SU-DHL-6 (cell line): Measurements from ENCODE around the gene C15orf40.

ENCODE experiments used
- H2AFZ ChIP-seq: fragments of 200-600 bp; sonication (generic); 2 replicates; pipeline ENCODE4 v1.6.1; 2014; ENCODE audit warnings: low read depth, mild to moderate bottlenecking, moderate library complexity, mixed read lengths, antibody characterized with exemption, low read length; ENCODE audit not compliant: severe bottlenecking
- H3F3A ChIP-seq: fragments of 200-600 bp; shearing (Covaris generic); 2 replicates; pipeline ENCODE4 v1.6.0; 2016; ENCODE audit warnings: antibody characterized with exemption, mild to moderate bottlenecking; ENCODE audit not compliant: insufficient read depth
- H3K27ac ChIP-seq: fragments of 200-600 bp; sonication (generic); 2 replicates; pipeline ENCODE4 v1.5.1; 2016; ENCODE audit warnings: low read depth, mild to moderate bottlenecking, low read length, moderate library complexity, mixed read lengths
- H3K27me3 ChIP-seq: fragments of 200-600 bp; sonication (generic), shearing (Covaris generic); 2 replicates; pipeline ENCODE4 v1.6.0; 2014; ENCODE audit warnings: mild to moderate bottlenecking, low read length
- H3K36me3 ChIP-seq: fragments of 200-600 bp; sonication (generic); 2 replicates; pipeline ENCODE4 v1.6.1; 2014; ENCODE audit warnings: mild to moderate bottlenecking, low read length, mixed read lengths
- H3K4me2 ChIP-seq: fragments of 300-600, 200-600 bp; shearing (Covaris generic), sonication (generic); 2 replicates; pipeline ENCODE4 v1.6.0; 2014; ENCODE audit warnings: low read length, low read depth, mild to moderate bottlenecking; ENCODE audit not compliant: poor library complexity, severe bottlenecking
- H3K4me3 ChIP-seq: fragments of 200-600 bp; sonication (generic); 2 replicates; pipeline ENCODE4 v1.5.1; 2014; ENCODE audit warnings: antibody characterized with exemption, low read length, mild to moderate bottlenecking, mixed read lengths; ENCODE audit not compliant: insufficient read depth, poor library complexity, severe bottlenecking
- H3K79me2 ChIP-seq: fragments of 200-600 bp; sonication (generic); 2 replicates; pipeline ENCODE4 v1.6.1; 2014; ENCODE audit warnings: mild to moderate bottlenecking, low read length, moderate library complexity; ENCODE audit not compliant: insufficient read depth
- H3K9ac ChIP-seq: fragments of 200-600 bp; sonication (generic); 2 replicates; pipeline ENCODE4 v1.7.0; 2014; ENCODE audit warnings: mild to moderate bottlenecking, low read length
- H3K9me2 ChIP-seq: fragments of 200-600 bp; sonication (generic); replicated peaks from 2 replicates; pipeline ENCODE4 v1.6.1; 2014; ENCODE audit warnings: low read length; ENCODE audit not compliant: insufficient read depth
- H3K9me3 ChIP-seq: fragments of 200-600 bp; sonication (generic); 2 replicates; pipeline ENCODE4 v1.6.1; 2014; ENCODE audit warnings: low read length, mixed read lengths; ENCODE audit not compliant: insufficient read depth
- H4K20me1 ChIP-seq: fragments of 200-600 bp; sonication (generic); 2 replicates; pipeline ENCODE4 v1.6.1; 2014; ENCODE audit warnings: low read depth, mild to moderate bottlenecking, antibody characterized with exemption, low read length, moderate library complexity, mixed read lengths
- EZH2phosphoT487 ChIP-seq: fragments of 200-600 bp; sonication (generic), shearing (Covaris generic); conservative IDR thresholded peaks from 2 replicates; pipeline ENCODE4 v1.6.1; 2018; ENCODE audit warnings: mild to moderate bottlenecking, antibody characterized with exemption, low read length, moderate library complexity, mixed read lengths
- TF ChIP-seq, protein P1 (sequence below): fragments of 200-600 bp; sonication (generic); IDR thresholded peaks from one replicate; pipeline ENCODE4 v1.5.1; 2017; ENCODE audit warnings: antibody characterized with exemption, mild to moderate bottlenecking, low read length, moderate library complexity; ENCODE audit not compliant: insufficient read depth, poor library complexity, severe bottlenecking

C15orf40 gene

DNA sequence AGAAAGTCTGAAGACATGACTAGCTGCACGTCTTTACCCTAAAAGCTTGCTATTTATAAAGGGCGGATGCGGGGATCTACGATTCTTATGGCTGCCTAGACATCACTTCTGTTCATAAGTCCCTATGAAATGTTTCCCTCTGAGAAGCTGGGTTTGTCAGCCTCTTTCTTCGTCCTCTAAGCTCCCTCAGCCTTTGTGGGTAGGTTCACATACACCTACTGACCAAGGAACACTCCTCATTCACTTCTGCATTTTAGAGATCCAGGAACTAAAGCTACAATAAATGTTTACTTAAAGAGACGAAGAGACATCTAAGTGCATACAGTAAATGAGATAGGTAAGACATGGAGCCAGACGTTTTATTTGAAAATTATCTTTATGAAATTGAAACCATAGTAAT is 42.1 kb downstream of the C15orf40 start:
- Histone ChIP-seq H3K4me2 (no peak overlapping the region), H3K27me3 (no peaks in the 10 kb centered on the region), H4K20me1 (no peaks in the 10 kb centered on the region), H3K79me2 (no peaks in the 10 kb centered on the region), H3K9ac (no peak overlapping the region), H3K9me2 (no peaks in the 10 kb centered on the region), H3F3A (no peaks in the 10 kb centered on the region), H3K36me3 (no peaks in the 10 kb centered on the region), H3K27ac (no peak overlapping the region), H3K4me3 (no peak overlapping the region), H2AFZ (no peak overlapping the region), H3K9me3 (no peaks in the 10 kb centered on the region)
- TF ChIP-seq, protein P1, sequence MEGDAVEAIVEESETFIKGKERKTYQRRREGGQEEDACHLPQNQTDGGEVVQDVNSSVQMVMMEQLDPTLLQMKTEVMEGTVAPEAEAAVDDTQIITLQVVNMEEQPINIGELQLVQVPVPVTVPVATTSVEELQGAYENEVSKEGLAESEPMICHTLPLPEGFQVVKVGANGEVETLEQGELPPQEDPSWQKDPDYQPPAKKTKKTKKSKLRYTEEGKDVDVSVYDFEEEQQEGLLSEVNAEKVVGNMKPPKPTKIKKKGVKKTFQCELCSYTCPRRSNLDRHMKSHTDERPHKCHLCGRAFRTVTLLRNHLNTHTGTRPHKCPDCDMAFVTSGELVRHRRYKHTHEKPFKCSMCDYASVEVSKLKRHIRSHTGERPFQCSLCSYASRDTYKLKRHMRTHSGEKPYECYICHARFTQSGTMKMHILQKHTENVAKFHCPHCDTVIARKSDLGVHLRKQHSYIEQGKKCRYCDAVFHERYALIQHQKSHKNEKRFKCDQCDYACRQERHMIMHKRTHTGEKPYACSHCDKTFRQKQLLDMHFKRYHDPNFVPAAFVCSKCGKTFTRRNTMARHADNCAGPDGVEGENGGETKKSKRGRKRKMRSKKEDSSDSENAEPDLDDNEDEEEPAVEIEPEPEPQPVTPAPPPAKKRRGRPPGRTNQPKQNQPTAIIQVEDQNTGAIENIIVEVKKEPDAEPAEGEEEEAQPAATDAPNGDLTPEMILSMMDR = no peak
- TF ChIP-seq EZH2phosphoT487 = no peak

DNA sequence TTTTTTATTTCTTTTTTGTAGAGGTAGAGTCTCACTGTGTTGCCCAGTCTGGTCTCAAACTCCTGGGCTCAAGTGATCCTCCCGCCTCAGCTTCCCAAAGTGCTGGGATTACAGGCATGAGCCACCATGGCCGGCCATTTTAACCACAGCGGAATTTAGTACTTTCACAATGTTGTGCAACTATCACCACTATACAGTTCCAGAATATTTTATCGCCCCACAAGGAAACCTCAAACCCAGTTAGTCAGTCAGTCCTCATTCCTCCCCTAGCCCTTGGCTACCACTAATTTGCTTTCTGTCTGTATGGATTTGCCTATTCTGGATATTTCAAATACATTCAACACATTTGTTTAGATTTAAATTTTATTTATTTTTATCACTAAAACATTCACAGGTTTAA is 43.4 kb downstream of the C15orf40 start:
- H3K4me3 ChIP-seq = no peak overlapping the region
- H3K9ac ChIP-seq = no peak overlapping the region
- H2AFZ ChIP-seq = no peak overlapping the region
- no peaks in the 10 kb centered on the region for H3K9me2 ChIP-seq
- H3K4me2 ChIP-seq = no peak overlapping the region
- TF ChIP-seq, protein P1 = no peak
- TF ChIP-seq EZH2phosphoT487 = no peak
- no peaks in the 10 kb centered on the region for H3K79me2 ChIP-seq
- H3K36me3 ChIP-seq = no peaks in the 10 kb centered on the region
- H3K27me3 ChIP-seq = no peaks in the 10 kb centered on the region
- H3K27ac ChIP-seq = no peak overlapping the region
- no peaks in the 10 kb centered on the region for H4K20me1 ChIP-seq
- H3F3A ChIP-seq = no peaks in the 10 kb centered on the region
- H3K9me3 ChIP-seq = no peaks in the 10 kb centered on the region

DNA sequence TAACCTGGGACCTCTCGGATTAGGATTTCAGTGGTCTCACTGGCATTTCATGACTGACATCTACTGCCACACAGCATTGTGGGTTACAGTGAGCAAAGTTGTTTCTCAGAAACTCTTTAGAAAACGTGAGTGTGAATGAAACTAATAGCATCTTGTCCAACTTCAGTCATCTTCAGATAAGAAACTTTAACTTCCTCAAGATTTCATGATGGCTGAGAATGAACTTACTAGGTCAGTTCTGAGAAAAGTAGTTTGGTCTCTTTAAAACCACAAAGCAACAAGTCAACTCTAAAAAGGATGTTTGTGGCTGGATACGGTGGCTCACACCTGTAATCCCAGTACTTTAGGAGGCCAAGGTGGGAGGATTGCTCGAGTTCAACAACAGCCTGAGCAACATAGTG is 44.8 kb downstream of the C15orf40 start:
- H3K4me2 ChIP-seq = no peak overlapping the region
- no peak overlapping the region for H3K9ac ChIP-seq
- H3K27ac ChIP-seq = no peak overlapping the region

More for the DNA sequence above, 44.8 kb downstream of the C15orf40 start:
- Histone ChIP-seq H3K9me3 (no peaks in the 10 kb centered on the region), H3K79me2 (no peaks in the 10 kb centered on the region), H4K20me1 (no peaks in the 10 kb centered on the region), H3K27me3 (no peaks in the 10 kb centered on the region), H3F3A (no peaks in the 10 kb centered on the region), H2AFZ (no peak overlapping the region), H3K9me2 (no peaks in the 10 kb centered on the region), H3K4me3 (no peak overlapping the region), H3K36me3 (no peaks in the 10 kb centered on the region)
- no peak for TF ChIP-seq EZH2phosphoT487
- TF ChIP-seq, protein P1 = no peak
